ENCODE measurements around the gene CADM2. TPM values are rescaled to one million over a fixed set of nuclear protein-coding genes. Genes with fewer than 3 reads are reported as not detected.
"Not testable (repeated sequence)": the region's sequence is repeated elsewhere in the genome, so short reads cannot be mapped to it uniquely, and the experiment has no call there.

Gene CADM2
- total and polyA plus RNA-seq, 12 donors: 0.12 to 3.0 (median 0.62) TPM

GRCh38 chr3:85977615-85978338 lies 1019.0 kb downstream of the CADM2 start:
- intact Hi-C loops (cut with DNase I): no loop called here
- H3K27me3 ChIP-seq: no peaks in the 10 kb centered on the region
- 52 to 55% methylated on average over 6 of the region's 6 CpGs for WGBS, 2 donors

GRCh38 chr3:85979034-85979433 lies 1020.2 kb downstream of the CADM2 start:
- no peaks in the 10 kb centered on the region for H3K9me3 ChIP-seq
- H3K27me3 ChIP-seq: no peaks in the 10 kb centered on the region
- intact Hi-C loops (cut with DNase I): no loop called here
- ATAC-seq: no peak
- no peak for TF ChIP-seq CTCF (IDR thresholded peaks at IDR 0.05)
- H3K4me3 ChIP-seq: no peak overlapping the region
- DNase-seq: no peak
- no peaks in the 10 kb centered on the region for H3K36me3 ChIP-seq
- no peaks in the 10 kb centered on the region for H3K4me1 ChIP-seq
- H3K27ac ChIP-seq: no peak overlapping the region

More at GRCh38 chr3:85977615-85978338, 1019.0 kb downstream of the CADM2 start:
- TF ChIP-seq CTCF (IDR thresholded peaks at IDR 0.05): no peak
- ATAC-seq (no peak), DNase-seq (no peak)
- Histone ChIP-seq H3K4me3 (no peak overlapping the region), H3K27ac (no peak overlapping the region), H3K4me1 (no peaks in the 10 kb centered on the region), H3K9me3 (no peaks in the 10 kb centered on the region), H3K36me3 (no peaks in the 10 kb centered on the region)

- H3K36me3 ChIP-seq; H3K4me3 ChIP-seq; H3K4me1 ChIP-seq; ATAC-seq; DNase-seq; H3K27ac ChIP-seq; H3K9me3 ChIP-seq; H3K27me3 ChIP-seq; intact Hi-C loops (cut with DNase I): not testable (repeated sequence)
- WGBS, 2 donors: 87 to 89% methylated on average over 10 of the region's 10 CpGs
Measured at GRCh38 chr3:85989581-85989980, 1030.8 kb downstream of the CADM2 start.

GRCh38 chr3:86029590-86029989 lies 1070.8 kb downstream of the CADM2 start:
- DNase-seq: no peak
- Histone ChIP-seq H3K27me3 (no peaks in the 10 kb centered on the region), H3K9me3 (no peaks in the 10 kb centered on the region), H3K36me3 (no peaks in the 10 kb centered on the region), H3K4me1 (no peaks in the 10 kb centered on the region), H3K4me3 (no peak overlapping the region), H3K27ac (no peak overlapping the region)
- intact Hi-C loops (cut with DNase I): no loop called here
- no peak for TF ChIP-seq CTCF (IDR thresholded peaks at IDR 0.05)
- ATAC-seq: no peak
- WGBS, 2 donors: 68 to 74% methylated on average over 1 of the region's 1 CpG

- no peaks in the 10 kb centered on the region for H3K27me3 ChIP-seq
- no peak for TF ChIP-seq CTCF (IDR thresholded peaks at IDR 0.05)
- peaks cover 0 to 12% (median 0%) of the 10 kb centered on the region in 11 donors for H3K9me3 ChIP-seq
- H3K4me3 ChIP-seq: no peak overlapping the region
- H3K4me1 ChIP-seq: no peaks in the 10 kb centered on the region
- no peaks in the 10 kb centered on the region for H3K36me3 ChIP-seq
- intact Hi-C loops (cut with DNase I): no loop called here
- ATAC-seq (no peak), DNase-seq (no peak)
- H3K27ac ChIP-seq: no peak overlapping the region
Measured at GRCh38 chr3:86037916-86038315, 1079.1 kb downstream of the CADM2 start.
